MCF 10A (cell line): ENCODE measurements around the gene TBX3. TPM values are rescaled to one million over a fixed set of nuclear protein-coding genes. Genes with fewer than 3 reads are reported as not detected.

Source experiments
- BruUV-seq: library from RNA; stranded (reverse); fragments of 400-500 nt; replicated peaks from 2 replicates; lab custom pipeline; 2021; lab: Mats Ljungman, UMichigan
- CTCF ChIA-PET: fragments of 300-600 bp; sonication (Branson Sonifier 250); formaldehyde crosslinking; extraction: SDS; loops from one replicate; lab custom pipeline; 2021; ENCODE audit warnings: antibody characterized with exemption, inconsistent platforms; lab: Yijun Ruan, JAX
- POLR2A ChIA-PET: fragments of 300-600, 350-650 bp; sonication (Branson Sonifier 250); formaldehyde crosslinking; extraction: SDS; loops from one replicate; lab custom pipeline; 2020; ENCODE audit warnings: antibody characterized with exemption, inconsistent platforms; lab: Yijun Ruan, JAX
- DNase-seq: peaks from one replicate; pipeline ENCODE4 v3.0.0-alpha.2; 2018; ENCODE audit not compliant: unreplicated experiment
- H3K27ac Mint-ChIP-seq: one replicate; pipeline ENCODE4 v1.8.0; 2022; ENCODE audit warnings: mild to moderate bottlenecking, low read depth, mixed read lengths; ENCODE audit not compliant: unreplicated experiment
- H3K27me3 Mint-ChIP-seq: one replicate; pipeline ENCODE4 v1.8.0; 2022; ENCODE audit warnings: mixed read lengths; ENCODE audit not compliant: insufficient read depth, unreplicated experiment
- H3K36me3 Mint-ChIP-seq: one replicate; pipeline ENCODE4 v1.8.0; 2022; ENCODE audit warnings: mild to moderate bottlenecking, moderate library complexity, mixed read lengths; ENCODE audit not compliant: insufficient read depth, unreplicated experiment
- H3K4me1 Mint-ChIP-seq: one replicate; pipeline ENCODE4 v1.8.0; 2022; ENCODE audit warnings: mixed read lengths; ENCODE audit not compliant: insufficient read depth, unreplicated experiment
- H3K4me3 Mint-ChIP-seq: one replicate; pipeline ENCODE4 v1.8.0; 2022; ENCODE audit warnings: mild to moderate bottlenecking, moderate library complexity, mixed read lengths; ENCODE audit not compliant: unreplicated experiment
- H3K9me3 Mint-ChIP-seq: one replicate; pipeline ENCODE4 v1.8.0; 2022; ENCODE audit warnings: mixed read lengths; ENCODE audit not compliant: unreplicated experiment
- CTCF ChIP-seq: fragments of 200-600 bp; IDR thresholded peaks from one replicate; pipeline ENCODE4 v1.8.0; 2022; ENCODE audit warnings: antibody characterized with exemption, mild to moderate bottlenecking; ENCODE audit not compliant: unreplicated experiment
- intact Hi-C: fragments of 100-400 bp; cut with micrococcal nuclease; formaldehyde crosslinking; loops from 2 replicates; pipeline ENCODE4 v1.14.1; 2022
- total RNA-seq: library from RNA; stranded (reverse); gene quantifications from 2 replicates; pipeline ENCODE4 v1.2.3, GENCODE V29; 2022

Gene TBX3
- total RNA-seq, 1 experiment from 2014 or later: 6.6 TPM

- H3K27me3 Mint-ChIP-seq: no peaks in the 10 kb centered on the region
- H3K4me1 Mint-ChIP-seq: peaks cover 7% of the 10 kb centered on the region
- no peak overlapping the region for H3K27ac Mint-ChIP-seq
- CTCF ChIA-PET: interaction anchor here (0.6 to 3.5 kb wide), 9 partner anchors 15 to 1249 kb away, joined by 3 to 16 read pairs (median 4); partner anchors contain the start of gene TBX3
- no TSS peak for BruUV-seq
- peak overlapping the region; percentile 72 for H3K4me3 Mint-ChIP-seq
- H3K9me3 Mint-ChIP-seq: no peaks in the 10 kb centered on the region
- peaks cover 14% of the 10 kb centered on the region for H3K36me3 Mint-ChIP-seq
- intact Hi-C loops: loop anchor here (1.0 kb wide), 5 partner anchors 729 to 1248 kb away; no protein-coding TSS in a partner anchor
- TF ChIP-seq CTCF: no peak
- DNase-seq: no peak
- POLR2A ChIA-PET: no interaction called here
These were observed 15.1 kb downstream of the TBX3 start for GRCh38 chr12:114668886-114669288.

GRCh38 chr12:114668151-114668885 lies 15.7 kb downstream of the TBX3 start:
- POLR2A ChIA-PET: interaction anchor here (0.7 to 1.0 kb wide), 2 partner anchors 464 to 1087 kb away, joined by 3 read pairs; no protein-coding TSS in a partner anchor
- Mint-ChIP-seq H3K36me3 (peaks cover 8% of the 10 kb centered on the region), H3K27ac (no peak overlapping the region), H3K27me3 (no peaks in the 10 kb centered on the region), H3K9me3 (no peaks in the 10 kb centered on the region), H3K4me3 (peak overlapping the region; percentile 72), H3K4me1 (peaks cover 7% of the 10 kb centered on the region)
- DNase-seq: peak; percentile 92
- TF ChIP-seq CTCF: peak; percentile 64
- no TSS peak for BruUV-seq
- CTCF ChIA-PET: interaction anchor here (0.6 to 3.5 kb wide), 15 partner anchors 8 to 1249 kb away, joined by 3 to 16 read pairs (median 4); partner anchors contain the start of gene TBX3
- intact Hi-C loops: loop anchor here (1.0 kb wide), 5 partner anchors 730 to 1249 kb away; no protein-coding TSS in a partner anchor

GRCh38 chr12:114667669-114668150 lies 16.3 kb downstream of the TBX3 start:
- no peak for DNase-seq
- ChIA-PET POLR2A (interaction anchor here (0.7 to 1.0 kb wide), 2 partner anchors 465 to 1088 kb away, joined by 3 read pairs; no protein-coding TSS in a partner anchor), CTCF (interaction anchor here (0.5 to 3.5 kb wide), 14 partner anchors 8 to 1250 kb away, joined by 3 to 16 read pairs (median 4); partner anchors contain the start of gene TBX3)
- TF ChIP-seq CTCF: no peak
- no peaks in the 10 kb centered on the region for H3K27me3 Mint-ChIP-seq
- peaks cover 9% of the 10 kb centered on the region for H3K4me1 Mint-ChIP-seq
- no TSS peak for BruUV-seq
- intact Hi-C loops: loop anchor here (1.0 kb wide), 5 partner anchors 731 to 1250 kb away; no protein-coding TSS in a partner anchor
- peak overlapping the region; percentile 72 for H3K4me3 Mint-ChIP-seq
- no peak overlapping the region for H3K27ac Mint-ChIP-seq
- no peaks in the 10 kb centered on the region for H3K9me3 Mint-ChIP-seq
- peaks cover 3% of the 10 kb centered on the region for H3K36me3 Mint-ChIP-seq
